Activated T-cell treated with anti-CD3 and anti-CD28 coated beads for 48 hours (primary cell): ENCODE measurements around the gene GORASP1.

ENCODE experiments used
- DNase-seq: peaks from one replicate; pipeline ENCODE4 v3.0.0-alpha.2; 2020; ENCODE audit warnings: low read depth

GORASP1 gene

GRCh38 chr3:39125841-39126500 lies 18.5 kb upstream of the GORASP1 start:
- no peak for DNase-seq

GRCh38 chr3:39124876-39125840 lies 17.7 kb upstream of the GORASP1 start:
- no peak for DNase-seq

DNA sequence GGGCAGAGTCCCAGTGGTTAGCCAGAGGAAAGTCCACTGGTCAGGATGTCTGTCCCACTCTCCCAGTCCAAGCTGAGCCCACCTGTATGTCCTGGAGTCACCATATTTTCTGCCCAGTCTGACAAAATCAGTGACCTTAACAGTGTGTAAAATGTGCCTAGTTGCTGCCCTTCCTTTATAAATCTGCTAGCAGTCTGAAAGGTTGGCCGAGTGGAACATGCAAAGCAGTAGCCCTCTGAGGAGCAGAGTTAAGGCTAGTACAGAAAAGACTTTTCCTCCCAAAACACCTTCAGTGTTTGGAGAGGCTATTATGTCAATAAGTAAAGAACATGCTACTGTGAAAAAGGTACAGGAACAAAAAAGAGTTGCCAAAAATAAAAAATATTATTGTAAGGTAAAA lies 15.4 kb upstream of the GORASP1 start:
- no peak for DNase-seq

DNA sequence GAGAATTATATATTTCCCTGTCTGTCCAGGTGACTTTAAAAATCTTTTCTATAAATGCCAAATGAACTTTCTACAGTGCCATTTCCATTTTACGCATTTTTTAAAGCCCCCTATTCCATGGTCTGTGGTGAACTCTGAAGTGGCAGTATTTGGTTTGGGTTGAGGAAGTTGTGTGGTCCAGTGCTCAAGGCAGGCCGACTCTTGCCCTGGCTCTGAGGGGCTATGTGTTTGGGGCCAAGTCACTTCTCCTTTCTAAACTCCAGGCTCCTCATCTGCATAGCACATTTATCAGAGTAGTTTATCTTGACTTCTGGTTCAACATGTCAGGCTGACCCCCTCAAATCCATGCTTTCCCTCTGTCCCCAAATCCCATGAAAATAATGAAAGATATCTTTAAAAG lies 14.2 kb upstream of the GORASP1 start:
- no peak for DNase-seq

GRCh38 chr3:39118931-39119660 lies 11.7 kb upstream of the GORASP1 start:
- DNase-seq: no peak

DNA sequence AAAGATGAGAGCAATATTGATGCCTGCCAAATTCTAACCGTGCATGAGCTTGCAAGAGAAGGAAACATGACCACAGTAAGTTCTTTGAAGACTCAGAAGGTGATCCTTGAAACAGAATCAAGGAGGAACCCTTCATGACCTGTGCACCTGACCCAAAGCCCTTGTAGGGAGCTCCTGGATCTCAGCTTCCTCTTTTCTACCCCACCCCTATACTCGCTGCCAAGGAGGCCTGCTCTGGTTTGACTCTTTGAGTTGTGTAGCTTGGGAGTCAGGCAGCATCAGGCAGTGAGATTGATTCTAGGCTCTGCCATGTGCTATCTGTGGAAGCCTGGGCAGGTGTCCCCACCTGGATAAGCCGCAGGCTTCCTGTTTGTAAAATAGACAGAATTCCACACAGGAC lies 10.7 kb upstream of the GORASP1 start:
- DNase-seq: no peak

DNA sequence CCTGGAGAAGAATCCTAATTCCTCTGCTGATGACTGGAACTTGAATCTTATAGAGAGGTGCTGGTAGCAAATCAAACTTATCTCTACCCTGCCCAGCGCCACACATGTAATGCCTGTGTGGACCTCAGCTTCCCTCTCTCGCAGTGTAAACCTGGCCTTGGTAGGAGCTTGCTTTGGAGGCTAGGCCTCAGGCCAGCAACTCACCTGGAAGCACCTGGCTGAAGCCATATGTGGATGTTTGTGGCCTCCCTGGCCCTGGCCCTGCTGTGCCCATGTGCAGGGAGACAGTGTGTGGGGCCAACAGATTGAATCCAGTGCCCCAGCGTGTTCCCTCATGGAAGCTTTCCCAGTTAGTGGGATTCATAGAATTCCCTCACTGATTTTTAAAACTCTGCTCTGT lies 8.4 kb upstream of the GORASP1 start:
- no peak for DNase-seq

GRCh38 chr3:39114456-39114855 lies 7.0 kb upstream of the GORASP1 start:
- DNase-seq: no peak

GRCh38 chr3:39113291-39113690 lies 5.9 kb upstream of the GORASP1 start:
- no peak for DNase-seq

- DNase-seq: no peak
Observed at GRCh38 chr3:39112535-39112934, 5.1 kb upstream of the GORASP1 start.

DNA sequence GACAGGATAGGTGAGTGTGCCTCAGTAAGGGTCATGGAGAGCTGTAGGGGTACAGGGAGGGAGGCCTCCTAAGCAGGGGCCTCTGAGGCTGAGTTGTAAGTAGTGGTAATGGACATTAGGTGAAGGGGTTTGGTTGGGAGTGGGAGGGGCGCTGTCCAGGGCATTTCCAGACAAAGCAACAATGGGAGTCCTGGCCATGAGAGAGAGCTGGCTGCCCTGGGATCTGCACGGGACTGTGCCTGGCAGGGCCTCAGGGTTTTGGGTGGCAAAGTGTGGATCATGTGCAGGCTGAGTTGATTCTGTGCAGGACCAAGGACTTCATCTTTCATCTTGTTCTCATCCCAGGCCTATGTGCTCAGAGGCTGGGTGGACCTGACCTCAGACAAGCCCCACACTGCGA lies 4.7 kb upstream of the GORASP1 start:
- DNase-seq: no peak

GRCh38 chr3:39110041-39110639 lies 2.7 kb upstream of the GORASP1 start:
- no peak for DNase-seq

DNA sequence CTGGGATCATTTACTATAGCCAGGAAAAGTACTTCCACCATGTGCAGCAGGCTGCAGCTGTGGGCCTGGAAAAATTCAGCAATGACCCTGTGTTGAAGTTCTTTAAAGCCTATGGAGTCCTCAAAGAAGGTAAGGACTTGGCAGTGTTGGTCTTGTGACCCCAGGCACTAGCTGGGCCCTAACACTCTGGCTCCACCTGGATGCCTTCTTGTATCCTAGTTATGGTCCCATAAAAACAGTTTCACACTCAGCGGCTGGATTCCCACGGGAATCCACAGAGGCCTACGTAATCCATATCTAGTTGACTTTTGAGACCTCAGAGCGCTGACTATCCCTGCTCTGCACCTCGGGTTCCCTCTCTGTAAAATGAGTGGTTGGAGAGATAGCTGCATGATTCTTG lies 1.7 kb upstream of the GORASP1 start:
- DNase-seq: no peak

- DNase-seq: no peak
Observed at GRCh38 chr3:39108200-39108710, 828 bp upstream of the GORASP1 start.

DNA sequence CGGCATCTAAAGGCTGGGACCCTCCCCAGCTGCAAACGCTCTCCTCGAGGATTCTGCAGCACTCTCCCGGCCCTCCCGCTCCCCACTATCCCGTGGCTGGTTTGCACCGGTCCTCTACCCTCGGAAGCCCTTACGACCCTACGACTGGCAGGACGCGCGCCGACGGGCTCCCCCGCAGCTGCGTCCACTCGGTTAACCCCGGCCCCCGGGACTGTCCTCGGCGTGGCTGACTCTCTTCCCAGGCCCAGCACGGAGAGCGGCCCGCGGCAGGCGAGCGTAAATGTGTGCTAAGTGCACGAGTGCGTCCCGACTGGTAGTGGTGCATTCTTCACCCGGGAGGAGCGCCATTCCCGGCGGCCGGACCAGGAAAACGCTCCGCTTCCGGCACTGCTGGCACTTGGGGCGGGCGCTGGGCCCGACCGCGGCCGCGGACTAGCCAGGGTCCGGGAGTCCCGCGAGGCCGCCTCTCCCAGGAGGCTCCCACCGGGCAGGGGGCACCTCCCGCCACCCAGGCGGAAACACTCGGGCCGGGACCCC lies 508 bp downstream of the GORASP1 start:
- DNase-seq: no peak

DNA sequence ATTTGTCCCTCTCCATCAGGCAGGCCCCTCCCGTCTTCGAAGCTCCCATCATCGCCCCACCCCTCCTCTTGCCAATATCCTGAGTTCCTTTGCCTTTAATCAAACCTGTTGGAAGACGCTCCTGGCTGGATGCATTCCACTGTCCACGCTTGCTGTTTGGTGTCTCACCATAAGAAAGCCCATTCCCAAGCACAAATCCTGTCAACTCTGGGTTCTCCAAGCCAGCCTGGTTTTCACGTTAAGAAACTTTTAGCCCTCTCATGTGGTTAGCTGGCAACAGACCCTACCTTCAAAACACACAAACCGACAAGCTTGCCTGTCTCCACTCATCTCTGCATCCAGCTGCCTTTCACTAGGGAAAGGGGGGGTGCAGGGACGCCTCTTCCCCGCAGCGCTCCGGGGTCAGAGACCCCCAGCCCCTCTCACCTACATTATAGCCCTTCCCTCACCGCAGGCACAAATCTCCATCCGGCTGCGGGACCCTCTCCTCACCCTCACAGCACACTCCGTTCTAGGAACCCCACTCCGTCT lies 1.1 kb downstream of the GORASP1 start:
- no peak for DNase-seq

DNA sequence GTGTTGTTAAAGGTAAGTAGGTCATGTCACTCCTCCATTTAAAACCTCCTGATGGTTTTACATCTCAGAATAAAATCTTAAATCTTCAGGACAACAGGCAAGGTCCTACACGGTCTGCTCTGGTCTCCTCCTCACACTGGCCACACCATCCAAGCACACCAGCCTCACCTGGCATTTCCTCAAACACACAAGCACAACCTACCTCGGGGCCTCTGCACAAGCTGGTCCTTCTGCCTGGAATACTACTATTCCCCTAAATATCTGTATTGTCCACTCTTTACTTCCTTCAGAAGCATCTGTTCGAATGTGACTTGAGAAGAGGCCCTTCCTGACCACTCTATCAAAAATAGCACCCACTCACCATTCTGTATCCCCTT lies 1.8 kb downstream of the GORASP1 start:
- no peak for DNase-seq

DNA sequence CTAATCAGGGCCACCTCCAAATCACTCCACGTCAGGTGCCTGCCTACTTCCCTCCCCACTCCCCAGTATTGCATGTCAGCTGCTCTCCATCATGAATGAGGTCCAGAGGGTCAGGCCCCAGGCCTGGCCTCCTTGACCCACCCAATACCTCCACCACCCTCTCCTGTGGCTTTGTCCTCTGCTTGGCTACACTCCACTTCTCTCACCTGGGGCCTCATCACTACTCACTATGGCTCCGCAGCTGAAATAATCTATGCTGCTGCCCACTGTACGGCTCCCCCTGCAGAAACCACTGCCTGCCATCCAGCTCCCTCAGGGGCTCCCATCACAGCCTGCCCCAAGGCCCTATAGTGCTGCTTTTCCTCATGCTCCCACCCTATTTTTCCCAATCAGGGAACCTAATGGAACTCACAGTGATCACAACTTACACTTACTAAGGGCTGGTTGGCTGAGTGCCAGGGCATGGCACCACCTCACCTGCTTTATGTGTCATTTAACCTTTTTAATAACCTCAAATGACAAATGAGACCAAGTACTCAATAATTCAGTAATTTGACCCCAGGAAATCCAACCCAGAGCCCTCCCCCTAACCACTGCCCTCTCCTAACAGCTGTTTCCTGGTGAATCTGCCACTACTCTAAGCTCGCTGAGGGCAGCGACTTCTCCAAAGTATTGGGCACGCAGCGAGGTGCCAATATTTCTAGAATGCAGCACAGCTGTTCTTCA lies 2.3 kb downstream of the GORASP1 start:
- DNase-seq: no peak

DNA sequence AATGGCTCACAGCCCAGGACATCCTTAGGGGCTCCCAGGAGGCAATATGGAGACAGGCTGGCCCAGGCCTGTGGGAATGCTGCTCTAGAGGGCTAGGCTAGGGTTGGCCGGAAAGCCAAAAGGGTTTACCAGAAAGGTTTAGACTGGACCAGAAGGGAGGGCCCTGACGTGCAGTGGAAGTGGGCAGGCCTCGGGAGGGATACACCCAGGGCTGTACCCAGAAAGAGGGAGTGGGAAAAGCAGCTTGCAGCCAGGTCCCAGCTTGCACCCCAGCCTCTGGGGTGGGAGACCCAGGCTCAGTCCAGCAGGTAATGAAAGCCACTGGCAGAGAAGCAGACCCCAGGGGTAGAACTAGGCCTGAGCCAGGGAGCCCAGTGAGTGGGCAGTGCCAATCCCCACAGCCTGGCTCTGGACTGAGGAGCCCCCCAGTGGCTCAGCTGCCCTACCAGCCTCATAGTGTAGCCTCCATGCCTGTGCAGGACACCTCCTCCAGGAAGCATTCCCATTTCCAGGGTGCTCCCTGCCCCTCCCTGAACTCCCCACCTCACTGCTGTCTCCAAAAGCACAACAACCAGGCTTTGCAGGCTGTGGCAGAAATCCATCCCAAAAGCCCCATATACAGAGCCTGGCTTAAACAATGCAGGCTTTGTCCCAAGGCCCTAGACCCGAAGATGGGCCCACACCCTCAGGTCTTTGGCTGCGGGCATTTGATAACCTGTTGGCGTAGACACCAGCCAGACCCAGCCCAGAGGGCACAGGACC lies 3.5 kb downstream of the GORASP1 start:
- DNase-seq: no peak

DNA sequence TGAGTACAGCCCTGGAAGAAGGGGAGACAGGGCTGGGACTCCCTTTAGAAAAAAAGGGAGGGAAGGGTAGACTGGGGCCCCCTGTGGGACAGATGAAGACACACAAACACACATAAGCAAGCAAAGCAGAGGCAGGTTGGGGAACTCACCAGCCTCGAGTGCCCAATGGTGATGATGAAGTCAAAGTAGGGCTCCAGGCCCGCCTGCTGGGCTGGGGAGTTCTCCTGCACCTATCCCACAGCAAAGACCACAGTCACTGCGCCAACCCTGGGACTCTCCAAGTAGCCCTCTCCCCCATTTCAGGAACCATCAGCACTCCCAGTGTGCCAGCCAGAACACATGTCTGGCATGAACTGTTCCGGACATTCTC lies 4.1 kb downstream of the GORASP1 start:
- no peak for DNase-seq
